GM18508 (cell line): ENCODE data around the gene KCNJ6.
"Not testable (repeated sequence)": the region's sequence is repeated elsewhere in the genome, so short reads cannot be mapped to it uniquely, and the experiment has no call there.

Experiments
- ATAC-seq: cut with Tn5 transposase; IDR thresholded peaks from one replicate; pipeline ENCODE4 v1.9.1; 2021; ENCODE audit warnings: moderate number of reproducible peaks; ENCODE audit not compliant: insufficient read depth, unreplicated experiment

Gene KCNJ6

GRCh38 chr21:37916310-37917051, at the start of gene KCNJ6:
Gene KCNJ6 (minus strand): TSS chr21:37916457. CDS start chr21:37840682, 75,775 bp downstream.
- no peak for ATAC-seq

- no peak for ATAC-seq
Observed at GRCh38 chr21:37965088-37965805, 49.0 kb upstream of the KCNJ6 start.

- ATAC-seq: no peak
Observed at GRCh38 chr21:37958537-37958936, 42.3 kb upstream of the KCNJ6 start.

GRCh38 chr21:37956772-37957171, 40.5 kb upstream of the KCNJ6 start:
- no peak for ATAC-seq

- no peak for ATAC-seq
Observed at GRCh38 chr21:37945036-37945435, 28.8 kb upstream of the KCNJ6 start.

GRCh38 chr21:37944496-37944895, 28.2 kb upstream of the KCNJ6 start:
- ATAC-seq: no peak

GRCh38 chr21:37940691-37941090, 24.4 kb upstream of the KCNJ6 start:
- ATAC-seq: no peak

- no peak for ATAC-seq
Observed at GRCh38 chr21:37939838-37940237, 23.6 kb upstream of the KCNJ6 start.

- no peak for ATAC-seq
Observed at GRCh38 chr21:37939251-37939650, 23.0 kb upstream of the KCNJ6 start.

- ATAC-seq: no peak
Observed at GRCh38 chr21:37937668-37938067, 21.4 kb upstream of the KCNJ6 start.

- no peak for ATAC-seq
Observed at GRCh38 chr21:37936010-37936785, 19.9 kb upstream of the KCNJ6 start.

- no peak for ATAC-seq
Observed at GRCh38 chr21:37932936-37933335, 16.7 kb upstream of the KCNJ6 start.

GRCh38 chr21:37927711-37928110, 11.5 kb upstream of the KCNJ6 start:
- no peak for ATAC-seq

- no peak for ATAC-seq
Observed at GRCh38 chr21:37921091-37921490, 4.8 kb upstream of the KCNJ6 start.

- ATAC-seq: not testable (repeated sequence)
Observed at GRCh38 chr21:37920302-37920701, 4.0 kb upstream of the KCNJ6 start.

- ATAC-seq: no peak
Observed at GRCh38 chr21:37917612-37918011, 1.4 kb upstream of the KCNJ6 start.

GRCh38 chr21:37915941-37916309, 332 bp downstream of the KCNJ6 start:
- ATAC-seq: no peak

- ATAC-seq: no peak
Observed at GRCh38 chr21:37915497-37915911, 753 bp downstream of the KCNJ6 start.

- no peak for ATAC-seq
Observed at GRCh38 chr21:37912616-37913015, 3.6 kb downstream of the KCNJ6 start.

GRCh38 chr21:37909936-37910335, 6.3 kb downstream of the KCNJ6 start:
- ATAC-seq: no peak

- no peak for ATAC-seq
Observed at GRCh38 chr21:37908691-37909090, 7.6 kb downstream of the KCNJ6 start.
